Thyroid gland (tissue), 4 donors: ENCODE measurements around the gene FAM222A.

Experiments
- POLR2A ChIP-seq, 2 donors: fragments of 450-650 bp; IDR thresholded peaks; one replicate each; pipeline ENCODE4 v1.6.1; 2017; ENCODE audit warnings: antibody characterized with exemption in 2 of 2, mild to moderate bottlenecking in 2 of 2, moderate library complexity in 1 of 2
- TF ChIP-seq, protein P1 (sequence below), 6 experiments: fragments of 200-600 bp in 3 of 6; fragments of 450-650 bp in 3 of 6; sonication (generic) in 3 of 6; IDR thresholded peaks; one replicate each; pipeline ENCODE4 v1.5.1; 2016 to 2019; ENCODE audit warnings: antibody characterized with exemption in 6 of 6, mild to moderate bottlenecking in 2 of 6, inconsistent platforms in 1 of 6, moderate library complexity in 1 of 6

GRCh38 chr12:109795023-109795422 lies 81.4 kb downstream of the FAM222A start:
- TF ChIP-seq POLR2A (IDR thresholded peaks at IDR 0.05) = no peak
- TF ChIP-seq, protein P1, sequence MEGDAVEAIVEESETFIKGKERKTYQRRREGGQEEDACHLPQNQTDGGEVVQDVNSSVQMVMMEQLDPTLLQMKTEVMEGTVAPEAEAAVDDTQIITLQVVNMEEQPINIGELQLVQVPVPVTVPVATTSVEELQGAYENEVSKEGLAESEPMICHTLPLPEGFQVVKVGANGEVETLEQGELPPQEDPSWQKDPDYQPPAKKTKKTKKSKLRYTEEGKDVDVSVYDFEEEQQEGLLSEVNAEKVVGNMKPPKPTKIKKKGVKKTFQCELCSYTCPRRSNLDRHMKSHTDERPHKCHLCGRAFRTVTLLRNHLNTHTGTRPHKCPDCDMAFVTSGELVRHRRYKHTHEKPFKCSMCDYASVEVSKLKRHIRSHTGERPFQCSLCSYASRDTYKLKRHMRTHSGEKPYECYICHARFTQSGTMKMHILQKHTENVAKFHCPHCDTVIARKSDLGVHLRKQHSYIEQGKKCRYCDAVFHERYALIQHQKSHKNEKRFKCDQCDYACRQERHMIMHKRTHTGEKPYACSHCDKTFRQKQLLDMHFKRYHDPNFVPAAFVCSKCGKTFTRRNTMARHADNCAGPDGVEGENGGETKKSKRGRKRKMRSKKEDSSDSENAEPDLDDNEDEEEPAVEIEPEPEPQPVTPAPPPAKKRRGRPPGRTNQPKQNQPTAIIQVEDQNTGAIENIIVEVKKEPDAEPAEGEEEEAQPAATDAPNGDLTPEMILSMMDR (IDR thresholded peaks at IDR 0.05) = no peak
